Hepatocyte (in vitro differentiated cells): ENCODE results near the gene SORL1.

Source experiments
- EZH2 ChIP-seq: fragments of 200-600 bp; sonication (generic); IDR thresholded peaks from 2 replicates; pipeline ENCODE4 v1.6.1; 2016; ENCODE audit warnings: antibody characterized with exemption, mild to moderate bottlenecking, borderline replicate concordance
- EZH2phosphoT487 ChIP-seq: fragments of 200-600 bp; sonication (generic); IDR thresholded peaks from one replicate; pipeline ENCODE4 v1.6.1; 2018; ENCODE audit warnings: antibody characterized with exemption, mild to moderate bottlenecking, low read depth, moderate library complexity; ENCODE audit not compliant: unreplicated experiment, severe bottlenecking
- TF ChIP-seq, protein P1 (sequence below): fragments of 200-600 bp; sonication (generic); IDR thresholded peaks from 2 replicates; pipeline ENCODE4 v1.5.1; 2016; ENCODE audit warnings: antibody characterized with exemption, mild to moderate bottlenecking; ENCODE audit not compliant: poor library complexity

DNA sequence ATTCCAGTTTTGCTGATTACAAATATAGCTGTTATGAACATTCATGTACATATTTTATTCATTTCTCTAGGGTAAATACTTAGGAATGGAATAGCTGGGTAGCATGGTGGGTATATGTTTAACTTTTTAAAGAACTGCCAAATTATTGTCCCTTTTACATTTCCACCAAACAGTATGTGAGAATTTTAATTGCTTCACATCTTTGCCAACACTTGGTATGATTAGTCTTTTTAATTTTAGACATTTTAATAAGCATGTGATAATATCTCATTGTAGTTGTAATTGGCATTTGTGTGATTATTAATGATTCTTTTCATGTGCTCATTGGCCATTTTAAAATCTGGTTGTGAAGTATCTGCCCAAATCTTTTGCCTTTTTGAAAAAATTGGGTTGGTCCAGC, 73.3 kb downstream of the SORL1 start:
- no peak for TF ChIP-seq EZH2phosphoT487
- TF ChIP-seq, protein P1, sequence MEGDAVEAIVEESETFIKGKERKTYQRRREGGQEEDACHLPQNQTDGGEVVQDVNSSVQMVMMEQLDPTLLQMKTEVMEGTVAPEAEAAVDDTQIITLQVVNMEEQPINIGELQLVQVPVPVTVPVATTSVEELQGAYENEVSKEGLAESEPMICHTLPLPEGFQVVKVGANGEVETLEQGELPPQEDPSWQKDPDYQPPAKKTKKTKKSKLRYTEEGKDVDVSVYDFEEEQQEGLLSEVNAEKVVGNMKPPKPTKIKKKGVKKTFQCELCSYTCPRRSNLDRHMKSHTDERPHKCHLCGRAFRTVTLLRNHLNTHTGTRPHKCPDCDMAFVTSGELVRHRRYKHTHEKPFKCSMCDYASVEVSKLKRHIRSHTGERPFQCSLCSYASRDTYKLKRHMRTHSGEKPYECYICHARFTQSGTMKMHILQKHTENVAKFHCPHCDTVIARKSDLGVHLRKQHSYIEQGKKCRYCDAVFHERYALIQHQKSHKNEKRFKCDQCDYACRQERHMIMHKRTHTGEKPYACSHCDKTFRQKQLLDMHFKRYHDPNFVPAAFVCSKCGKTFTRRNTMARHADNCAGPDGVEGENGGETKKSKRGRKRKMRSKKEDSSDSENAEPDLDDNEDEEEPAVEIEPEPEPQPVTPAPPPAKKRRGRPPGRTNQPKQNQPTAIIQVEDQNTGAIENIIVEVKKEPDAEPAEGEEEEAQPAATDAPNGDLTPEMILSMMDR = no peak
- TF ChIP-seq EZH2 = no peak
